Daoy (cell line): ENCODE results near the gene ARMCX2. TPM values are rescaled to one million over a fixed set of nuclear protein-coding genes. Genes with fewer than 3 reads are reported as not detected.
"Not testable (repeated sequence)": the region's sequence is repeated elsewhere in the genome, so short reads cannot be mapped to it uniquely, and the experiment has no call there.

Experiments used
- DNase-seq: peaks from one replicate; pipeline ENCODE4 v3.0.0-alpha.2; 2015; ENCODE audit warnings: low read depth
- total RNA-seq: library from RNA; depleted of rRNA; stranded (reverse); fragments of >200 nt; shearing (Covaris generic); gene quantifications from 2 replicates; pipeline ENCODE4 v1.2.3, GENCODE V29; 2014; rRNA removed

The ARMCX2 gene
- 61.4 and 64.4 TPM in 2 replicates for total RNA-seq

DNA sequence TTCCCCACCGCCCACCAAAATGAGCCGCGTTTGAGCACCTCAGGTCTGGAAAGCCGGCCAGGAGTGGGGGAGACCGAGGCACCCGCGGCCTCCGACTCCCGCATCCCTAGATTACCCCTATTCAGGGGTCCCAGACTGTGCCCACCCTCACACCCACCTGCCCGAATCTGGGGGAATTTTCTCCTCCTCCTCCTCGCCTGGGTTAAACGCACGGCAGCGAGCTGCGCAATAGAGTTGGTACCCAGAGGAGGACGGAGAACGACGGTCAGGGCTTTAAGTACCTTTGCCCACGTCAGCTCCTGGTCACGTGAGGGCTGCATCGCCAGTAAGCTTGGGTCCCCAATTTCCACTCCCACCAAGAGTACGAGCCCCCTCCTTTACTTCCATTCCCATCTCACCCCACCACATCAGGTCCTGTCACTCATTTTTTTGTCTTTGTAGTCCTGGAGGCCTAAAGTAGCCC lies at the start of gene ARMCX2:
TSS of gene ARMCX2 (minus strand) at position 250 of the 463 bp plus-strand sequence. CDS start 2,262 bp downstream, outside the sequence.
- DNase-seq: peak; percentile 69

DNA sequence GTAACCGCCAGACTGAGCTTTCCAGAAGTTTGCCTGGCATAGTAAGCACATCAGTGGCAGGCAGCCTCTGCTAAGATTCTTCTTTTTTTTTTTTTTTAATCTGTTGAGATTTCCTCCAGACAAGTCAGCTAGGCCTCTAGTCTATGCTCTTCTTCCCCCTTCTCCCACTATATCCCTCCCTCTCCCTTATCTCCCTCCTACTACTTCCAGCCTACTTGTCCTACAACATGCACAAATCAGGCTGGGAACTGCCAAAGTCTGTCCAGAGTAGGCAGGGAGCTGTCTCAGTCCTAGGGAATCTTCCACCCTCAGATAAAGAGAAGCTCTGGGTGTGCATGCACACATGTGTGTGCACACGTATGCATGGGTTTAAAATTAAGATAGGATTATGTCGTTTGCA lies 49.7 kb upstream of the ARMCX2 start:
- DNase-seq: no peak

DNA sequence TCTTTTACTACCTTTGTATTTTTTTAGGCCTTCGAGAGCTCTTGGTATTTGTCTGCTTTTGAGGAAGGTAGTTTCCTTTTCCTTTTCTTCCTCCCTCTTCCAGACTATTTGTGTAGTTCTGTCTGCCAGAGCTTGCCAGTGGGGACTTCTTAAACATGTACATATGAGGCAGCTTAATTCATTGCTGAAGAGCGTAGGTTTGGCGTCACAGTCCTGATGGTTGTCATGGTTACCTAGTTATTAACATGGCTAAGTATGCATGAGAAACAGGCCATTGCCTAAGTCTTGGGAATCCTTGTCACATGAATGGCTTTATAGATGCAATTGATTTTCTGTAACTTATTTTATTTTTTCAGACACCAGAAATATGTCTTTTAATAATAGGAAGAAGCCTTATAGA lies 48.5 kb upstream of the ARMCX2 start:
- no peak for DNase-seq

GRCh38 chrX:101693476-101693875 lies 33.8 kb upstream of the ARMCX2 start:
- no peak for DNase-seq

GRCh38 chrX:101691835-101692234 lies 32.2 kb upstream of the ARMCX2 start:
- DNase-seq: no peak

- DNase-seq: no peak
Observed at GRCh38 chrX:101686574-101686973, 26.9 kb upstream of the ARMCX2 start.

- no peak for DNase-seq
Observed at GRCh38 chrX:101685923-101686322, 26.3 kb upstream of the ARMCX2 start.

DNA sequence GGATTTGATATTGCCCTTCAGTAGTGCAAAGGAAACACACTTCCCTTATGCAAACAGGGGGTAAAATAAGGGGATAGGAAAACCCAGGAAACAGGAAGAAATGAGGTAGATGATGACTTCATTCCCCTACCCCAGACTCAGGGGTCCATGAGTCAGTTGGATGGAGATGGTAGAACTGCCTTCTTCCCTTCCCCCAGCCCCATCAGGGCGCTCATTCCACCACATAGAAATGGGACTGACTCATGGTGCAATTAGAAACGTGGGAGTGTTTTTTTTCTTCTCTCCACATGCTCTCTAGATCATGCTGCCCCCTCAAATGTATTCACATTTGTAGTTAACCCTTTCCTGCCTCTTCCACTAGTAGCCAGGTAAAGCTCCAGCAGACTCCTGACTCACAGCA lies 23.1 kb upstream of the ARMCX2 start:
- DNase-seq: peak; percentile 77

DNA sequence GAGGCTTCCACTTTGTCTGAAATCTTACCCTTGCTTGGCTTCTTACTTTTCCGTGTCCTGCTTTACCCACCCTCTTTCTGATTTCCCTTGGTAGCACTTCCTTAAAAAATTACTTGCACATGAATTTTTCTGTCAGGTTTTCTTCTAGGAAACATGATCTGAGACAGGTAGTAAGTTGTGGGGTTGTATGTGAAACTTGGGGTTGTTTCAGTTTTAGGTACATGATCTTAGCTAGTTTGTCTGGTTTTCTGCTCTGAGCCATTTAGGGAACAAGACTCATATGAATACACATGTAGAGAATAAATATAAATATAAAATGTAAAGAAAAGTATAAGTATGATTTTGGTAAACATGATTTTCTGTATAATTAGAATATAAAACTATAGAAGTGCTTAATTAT lies 17.4 kb upstream of the ARMCX2 start:
- no peak for DNase-seq

DNA sequence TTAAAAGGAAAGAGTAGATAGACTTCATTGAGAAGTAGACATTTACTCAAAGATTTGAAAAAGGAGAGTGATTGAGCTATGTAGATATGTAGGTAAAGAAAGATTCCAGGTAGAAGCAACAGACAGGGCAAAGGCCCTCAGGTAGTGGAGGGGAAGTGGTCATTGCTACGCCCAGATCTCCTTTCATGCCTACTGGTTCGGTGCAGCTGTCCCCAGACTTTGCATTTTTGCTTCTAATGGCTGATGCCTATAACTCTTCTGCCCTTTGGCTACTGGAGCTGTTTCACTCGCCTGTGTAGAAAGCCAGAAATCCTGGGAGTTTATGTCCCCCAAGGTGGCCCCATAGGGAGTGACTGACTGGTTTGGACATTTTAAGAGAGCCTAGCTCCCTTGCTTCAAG lies 16.9 kb upstream of the ARMCX2 start:
- no peak for DNase-seq

GRCh38 chrX:101668143-101668542 lies 8.5 kb upstream of the ARMCX2 start:
- DNase-seq: no peak

- peak; percentile 71 for DNase-seq
Observed at GRCh38 chrX:101658661-101659491, 774 bp downstream of the ARMCX2 start.

DNA sequence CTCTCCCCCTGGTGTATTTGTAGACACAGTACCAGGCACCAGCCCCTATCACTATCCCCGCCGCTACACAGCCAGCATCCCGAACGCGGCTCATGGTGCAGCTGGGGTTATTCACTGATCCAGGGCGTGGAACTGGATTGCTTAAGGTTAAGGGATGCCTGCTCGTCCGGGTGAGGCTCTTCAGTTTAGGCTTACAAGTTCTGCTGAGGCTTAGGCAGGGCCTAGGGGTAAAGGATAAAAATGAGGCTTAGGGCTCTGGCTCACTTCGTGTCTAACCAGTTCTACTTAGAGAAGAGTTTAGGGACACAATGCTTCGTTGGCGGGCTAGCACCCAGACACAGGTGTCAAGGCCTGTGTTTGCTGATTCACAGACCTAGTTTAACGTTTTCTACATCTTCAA lies 2.2 kb downstream of the ARMCX2 start:
- no peak for DNase-seq

GRCh38 chrX:101656817-101657216 lies 2.8 kb downstream of the ARMCX2 start:
- DNase-seq: no peak

- no peak for DNase-seq
Observed at GRCh38 chrX:101655534-101655933, 4.1 kb downstream of the ARMCX2 start.

DNA sequence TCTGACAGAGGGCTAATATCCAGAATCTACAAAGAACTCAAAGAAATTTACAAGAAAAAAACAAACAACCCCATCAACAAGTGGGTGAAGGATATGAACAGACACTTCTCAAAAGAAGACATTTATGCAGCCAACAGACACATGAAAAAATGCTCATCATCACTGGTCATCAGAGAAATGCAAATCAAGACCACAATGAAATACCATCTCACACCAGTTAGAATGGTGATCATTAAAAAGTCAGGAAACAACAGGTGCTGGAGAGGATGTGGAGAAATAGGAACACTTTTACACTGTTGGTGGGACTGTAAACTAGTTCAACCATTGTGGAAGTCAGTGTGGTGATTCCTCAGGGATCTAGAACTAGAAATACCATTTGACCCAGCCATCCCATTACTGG lies 11.9 kb downstream of the ARMCX2 start:
- not testable (repeated sequence) for DNase-seq

- DNase-seq: no peak
Observed at GRCh38 chrX:101642093-101642492, 17.6 kb downstream of the ARMCX2 start.

GRCh38 chrX:101639583-101639982 lies 20.1 kb downstream of the ARMCX2 start:
- no peak for DNase-seq

- DNase-seq: no peak
Observed at GRCh38 chrX:101619364-101619763, 40.3 kb downstream of the ARMCX2 start.

- DNase-seq: peak; percentile 76
Observed at GRCh38 chrX:101617211-101618191, 42.1 kb downstream of the ARMCX2 start, which contains the start of gene ARMCX6. TSS of gene ARMCX6 (minus strand) at chrX:101618000. CDS start at chrX:101616620, 1,380 bp downstream.

DNA sequence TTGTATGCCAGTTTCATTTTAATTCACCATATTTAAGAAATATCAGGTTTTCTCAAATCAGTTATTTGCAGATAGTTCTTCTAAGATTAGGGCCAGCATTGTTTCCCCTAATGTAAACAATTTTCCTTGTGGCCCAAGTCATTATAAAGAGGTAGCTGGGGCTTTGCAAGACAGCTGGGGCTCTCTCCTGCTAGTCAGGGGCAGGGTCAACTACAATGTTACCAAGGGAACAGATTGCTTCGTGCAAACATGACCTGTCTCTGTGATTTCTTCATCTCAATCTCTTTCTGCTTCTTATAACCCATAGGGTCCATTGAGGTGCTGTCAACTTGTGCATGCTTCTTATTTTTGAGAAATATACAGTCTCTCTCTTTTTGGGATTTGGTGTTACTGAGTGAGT lies 53.9 kb downstream of the ARMCX2 start:
- no peak for DNase-seq
